ENCODE measurements around the gene NUP210. TPM values are rescaled to one million over a fixed set of nuclear protein-coding genes. Genes with fewer than 3 reads are reported as not detected.

Gene NUP210
- total RNA-seq, 1 donor from 2014 or later: 1.4 TPM

DNA sequence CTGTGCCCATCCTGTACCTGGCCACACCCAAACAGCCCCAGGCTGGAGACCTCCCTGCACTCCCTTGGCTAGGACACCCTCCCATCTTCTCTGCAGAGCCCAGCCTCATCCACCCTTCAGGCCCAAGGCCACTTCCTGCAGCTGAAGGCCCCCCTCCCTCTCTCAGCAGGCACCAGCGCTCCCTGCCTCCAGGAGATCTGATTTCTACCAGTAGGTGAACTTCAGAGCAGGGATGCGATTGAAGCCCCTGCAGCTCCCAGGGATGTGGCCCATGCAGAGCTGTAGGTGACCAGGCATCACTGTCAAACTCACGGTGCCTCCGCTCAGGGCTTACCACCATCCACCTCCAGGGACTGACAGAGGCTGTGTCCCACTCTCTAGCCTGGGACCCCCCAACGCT, 96.3 kb downstream of the NUP210 start:
- DNase-seq (ENCODE audit: extremely low spot score, unreplicated experiment): no peak
- no peaks in the 10 kb centered on the region for H3K4me1 Mint-ChIP-seq (ENCODE audit: unreplicated experiment)
- no peaks in the 10 kb centered on the region for H3K36me3 Mint-ChIP-seq (ENCODE audit: unreplicated experiment)
- H3K27ac Mint-ChIP-seq (ENCODE audit: unreplicated experiment): no peak overlapping the region
- H3K27me3 Mint-ChIP-seq (ENCODE audit: unreplicated experiment): no peaks in the 10 kb centered on the region
- H3K4me3 Mint-ChIP-seq (ENCODE audit: unreplicated experiment): no peak overlapping the region
- no peaks in the 10 kb centered on the region for H3K9me3 Mint-ChIP-seq (ENCODE audit: unreplicated experiment)
- TF ChIP-seq CTCF (IDR thresholded peaks at IDR 0.05): no peak

GRCh38 chr3:13322324-13322723, 97.8 kb downstream of the NUP210 start:
- Mint-ChIP-seq H3K27me3 (ENCODE audit: unreplicated experiment) (no peaks in the 10 kb centered on the region), H3K4me1 (ENCODE audit: unreplicated experiment) (no peaks in the 10 kb centered on the region), H3K9me3 (ENCODE audit: unreplicated experiment) (no peaks in the 10 kb centered on the region), H3K36me3 (ENCODE audit: unreplicated experiment) (no peaks in the 10 kb centered on the region), H3K4me3 (ENCODE audit: unreplicated experiment) (no peak overlapping the region), H3K27ac (ENCODE audit: unreplicated experiment) (no peak overlapping the region)
- no peak for TF ChIP-seq CTCF (IDR thresholded peaks at IDR 0.05)
- no peak for DNase-seq (ENCODE audit: extremely low spot score, unreplicated experiment)

GRCh38 chr3:13319564-13320220, 100.4 kb downstream of the NUP210 start:
- TF ChIP-seq CTCF (IDR thresholded peaks at IDR 0.05): no peak
- H3K9me3 Mint-ChIP-seq (ENCODE audit: unreplicated experiment): no peaks in the 10 kb centered on the region
- no peak for DNase-seq (ENCODE audit: extremely low spot score, unreplicated experiment)
- no peaks in the 10 kb centered on the region for H3K36me3 Mint-ChIP-seq (ENCODE audit: unreplicated experiment)
- H3K4me1 Mint-ChIP-seq (ENCODE audit: unreplicated experiment): no peaks in the 10 kb centered on the region
- H3K27ac Mint-ChIP-seq (ENCODE audit: unreplicated experiment): no peak overlapping the region
- H3K27me3 Mint-ChIP-seq (ENCODE audit: unreplicated experiment): no peaks in the 10 kb centered on the region
- H3K4me3 Mint-ChIP-seq (ENCODE audit: unreplicated experiment): no peak overlapping the region

DNA sequence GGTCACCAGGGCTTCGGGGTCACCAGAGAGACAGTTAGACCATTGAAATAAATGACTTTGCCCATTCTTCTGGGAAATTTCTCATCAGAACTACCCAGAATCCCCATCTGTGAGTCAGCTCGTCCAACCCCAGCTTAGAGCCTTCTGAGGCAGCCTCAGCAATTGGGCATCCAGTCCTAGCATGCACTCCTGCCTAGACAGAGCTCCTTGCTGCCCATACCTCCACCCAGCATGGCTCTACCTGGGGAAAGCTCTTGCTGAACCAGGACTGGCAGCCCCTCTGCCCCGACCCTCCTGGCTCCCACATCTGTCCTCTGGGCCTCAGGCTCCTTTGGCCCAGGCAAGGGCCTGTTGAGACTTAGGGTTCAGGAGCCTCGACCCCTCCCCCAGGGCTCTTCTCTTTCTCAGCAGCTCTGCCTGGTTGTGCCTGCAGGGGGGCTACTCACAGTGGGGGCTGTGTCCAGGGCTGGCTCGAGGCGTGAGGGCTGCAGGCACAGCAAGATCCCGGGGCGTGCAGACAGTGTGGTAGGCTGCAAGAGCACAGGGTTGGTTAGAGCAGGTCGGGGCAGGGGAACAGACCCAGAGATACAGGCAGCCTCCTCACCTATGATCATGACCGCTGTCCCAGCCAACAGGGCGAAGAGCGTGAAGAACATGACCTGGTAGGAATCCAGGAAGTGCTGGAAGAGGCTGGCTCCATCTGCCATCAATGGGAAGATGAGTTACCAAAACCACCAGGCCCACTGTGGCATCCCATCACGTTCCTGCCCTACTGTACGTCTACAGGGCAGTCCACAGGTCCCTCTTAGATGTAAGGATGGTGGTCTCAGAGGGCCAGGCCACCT, 101.3 kb downstream of the NUP210 start:
- H3K27ac Mint-ChIP-seq (ENCODE audit: unreplicated experiment): no peak overlapping the region

More for the DNA sequence above, 101.3 kb downstream of the NUP210 start:
- TF ChIP-seq CTCF (IDR thresholded peaks at IDR 0.05): no peak
- no peak overlapping the region for H3K4me3 Mint-ChIP-seq (ENCODE audit: unreplicated experiment)
- DNase-seq (ENCODE audit: extremely low spot score, unreplicated experiment): no peak
- H3K27me3 Mint-ChIP-seq (ENCODE audit: unreplicated experiment): no peaks in the 10 kb centered on the region
- no peaks in the 10 kb centered on the region for H3K36me3 Mint-ChIP-seq (ENCODE audit: unreplicated experiment)
- H3K4me1 Mint-ChIP-seq (ENCODE audit: unreplicated experiment): no peaks in the 10 kb centered on the region
- no peaks in the 10 kb centered on the region for H3K9me3 Mint-ChIP-seq (ENCODE audit: unreplicated experiment)
